NCI-H1092 (cell line): ENCODE measurements around the gene PRTG.
"Not testable (repeated sequence)": the region's sequence is repeated elsewhere in the genome, so short reads cannot be mapped to it uniquely, and the experiment has no call there.

Source experiments
- DNase-seq: peaks from one replicate; lab custom pipeline; 2025; lab: John Stamatoyannopoulos, UW

The PRTG gene

GRCh38 chr15:55696221-55696620, 46.7 kb downstream of the PRTG start:
- no peak for DNase-seq

GRCh38 chr15:55695432-55695831, 47.5 kb downstream of the PRTG start:
- DNase-seq = no peak

- DNase-seq = no peak
These were observed 48.3 kb downstream of the PRTG start for GRCh38 chr15:55694652-55695150.

GRCh38 chr15:55693116-55693515, 49.8 kb downstream of the PRTG start:
- not testable (repeated sequence) for DNase-seq

- no peak for DNase-seq
These were observed 55.2 kb downstream of the PRTG start for GRCh38 chr15:55687792-55688191.

GRCh38 chr15:55685286-55685685, 57.7 kb downstream of the PRTG start:
- no peak for DNase-seq

GRCh38 chr15:55683376-55683775, 59.6 kb downstream of the PRTG start:
- DNase-seq = no peak

- DNase-seq = no peak
These were observed 61.3 kb downstream of the PRTG start for GRCh38 chr15:55681631-55682030.

GRCh38 chr15:55676507-55676906, 66.4 kb downstream of the PRTG start:
- DNase-seq = no peak

GRCh38 chr15:55673287-55673686, 69.7 kb downstream of the PRTG start:
- no peak for DNase-seq

- DNase-seq = no peak
These were observed 73.7 kb downstream of the PRTG start for GRCh38 chr15:55669270-55669669.

- no peak for DNase-seq
These were observed 77.2 kb downstream of the PRTG start for GRCh38 chr15:55665605-55666227.

- DNase-seq = no peak
These were observed 81.5 kb downstream of the PRTG start for GRCh38 chr15:55661428-55661827.

GRCh38 chr15:55660153-55660552, 82.8 kb downstream of the PRTG start:
- DNase-seq = no peak

GRCh38 chr15:55659481-55659880, 83.5 kb downstream of the PRTG start:
- DNase-seq = no peak

- no peak for DNase-seq
These were observed 84.1 kb downstream of the PRTG start for GRCh38 chr15:55658886-55659285.

- DNase-seq = no peak
These were observed 88.4 kb downstream of the PRTG start for GRCh38 chr15:55654561-55655031.

- no peak for DNase-seq
These were observed 90.0 kb downstream of the PRTG start for GRCh38 chr15:55652909-55653495.

- no peak for DNase-seq
These were observed 90.6 kb downstream of the PRTG start for GRCh38 chr15:55652359-55652758.

- no peak for DNase-seq
These were observed 93.9 kb downstream of the PRTG start for GRCh38 chr15:55649058-55649423.

- no peak for DNase-seq
These were observed 104.2 kb downstream of the PRTG start for GRCh38 chr15:55638764-55639163.

- no peak for DNase-seq
These were observed 105.9 kb downstream of the PRTG start for GRCh38 chr15:55637086-55637485.

- DNase-seq = no peak
These were observed 109.2 kb downstream of the PRTG start for GRCh38 chr15:55633731-55634130.

GRCh38 chr15:55632434-55632833, 110.5 kb downstream of the PRTG start:
- no peak for DNase-seq
